Measurements from ENCODE around the gene HPCAL1. TPM values are rescaled to one million over a fixed set of nuclear protein-coding genes. Genes with fewer than 3 reads are reported as not detected.

The HPCAL1 gene
- total and polyA plus RNA-seq, 2 of the 8 experiments (the other 6 are each of a cell fraction or from before 2014, with no cell fraction given): 5.8 to 8.6 TPM

DNA sequence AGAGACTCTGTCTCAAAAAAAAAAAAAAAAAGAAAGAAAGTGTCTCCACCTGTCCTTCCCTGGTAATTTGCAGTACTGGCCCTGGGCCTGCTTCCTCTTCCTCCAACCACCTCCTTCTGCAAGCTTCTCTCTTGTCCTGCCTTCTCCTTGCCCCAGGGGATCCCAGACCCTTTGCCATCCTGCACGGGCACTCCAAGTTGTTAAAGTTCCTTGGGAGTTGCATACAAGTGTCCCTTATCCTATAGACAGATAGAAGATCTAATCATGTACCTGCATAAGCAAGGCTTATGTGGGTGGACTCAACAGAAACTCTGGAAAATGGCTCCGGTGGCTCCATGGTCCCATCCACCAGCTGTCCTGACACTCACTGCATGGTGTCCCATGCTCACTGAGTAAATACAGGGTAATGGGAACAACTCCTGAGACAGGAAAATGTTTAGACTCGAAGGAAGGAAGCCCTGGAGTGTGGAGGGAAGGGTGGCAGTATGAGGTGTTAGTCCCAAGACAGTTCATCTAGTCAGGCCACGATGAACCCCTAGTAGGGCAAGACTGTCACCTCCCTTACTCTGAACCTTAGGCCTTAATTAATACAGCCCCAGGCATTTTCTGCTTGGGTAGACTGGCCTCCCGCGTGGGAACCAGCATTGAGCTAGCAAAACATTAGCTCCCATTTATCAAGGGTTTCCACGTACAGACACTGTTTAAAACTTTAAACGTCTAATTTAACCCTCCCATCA is 128.3 kb downstream of the HPCAL1 start:
- FAIRE-seq: no peak
- Histone ChIP-seq H3K23me2 (ENCODE audit: low read depth, low read length) (peaks cover 10% of the 10 kb centered on the region), H2AK5ac (ENCODE audit: low read depth, low read length) (no peak overlapping the region), H2BK20ac (ENCODE audit: low read length) (no peak overlapping the region), H3K4me3 (ENCODE audit: extremely low read depth in 1 of 4, insufficient read depth in 2 of 4, low read depth in 3 of 4, low read length in 4 of 4) (no peak overlapping the region), H2BK15ac (ENCODE audit: low read length) (no peak overlapping the region), H2AFZ (ENCODE audit: low read length) (no peak overlapping the region), H3K4me2 (ENCODE audit: insufficient read depth in 1 of 2, low read depth in 2 of 2, low read length in 2 of 2) (no peak overlapping the region), H3K27ac (ENCODE audit: low read depth, low read length) (no peak overlapping the region), H4K8ac (ENCODE audit: extremely low read depth, insufficient read depth, low read length) (no peak overlapping the region), H3K9ac (replicated peaks in 1 of 4; ENCODE audit: extremely low read depth in 1 of 4, low read depth in 3 of 4, low read length in 3 of 4) (no peak overlapping the region), H3K79me1 (ENCODE audit: low read depth, low read length) (no peaks in the 10 kb centered on the region), H3K79me2 (ENCODE audit: control insufficient read depth in 1 of 2, insufficient read depth in 2 of 2, low read length in 2 of 2) (no peaks in the 10 kb centered on the region), H4K5ac (ENCODE audit: insufficient read length, low read depth, low read length) (no peak overlapping the region), H3K4ac (replicated peaks; ENCODE audit: insufficient read length, low read depth, low read length) (no peak overlapping the region), H3K4me1 (replicated peaks in 1 of 4; ENCODE audit: control insufficient read depth in 3 of 4, insufficient read depth in 4 of 4, low read length in 3 of 4) (peaks cover 0 to 3% (median 1%) of the 10 kb centered on the region in 4 experiments; a peak in 3 of 7 replicates), H2BK12ac (ENCODE audit: low read depth, low read length) (no peak overlapping the region), H3K9me3 (ENCODE audit: insufficient read depth in 2 of 2, low read depth in 1 of 2, low read length in 1 of 2) (no peaks in the 10 kb centered on the region), H2BK120ac (replicated peaks; ENCODE audit: low read depth, low read length) (no peak overlapping the region), H3K27me3 (replicated peaks in 1 of 4; ENCODE audit: control insufficient read depth in 3 of 4, extremely low read depth in 1 of 4, insufficient read depth in 3 of 4, low read length in 3 of 4) (peaks cover 0 to 8% (median 3%) of the 10 kb centered on the region in 4 experiments; a peak in 3 of 7 replicates), H3K23ac (ENCODE audit: insufficient read length) (no peak overlapping the region), H4K20me1 (replicated peaks in 1 of 2; ENCODE audit: control insufficient read depth in 1 of 2, insufficient read depth in 2 of 2, low read length in 2 of 2) (peaks cover 0 to 8% of the 10 kb centered on the region in 2 experiments), H3K14ac (ENCODE audit: insufficient read length) (no peak overlapping the region), H3K18ac (ENCODE audit: extremely low read depth, low read length) (no peak overlapping the region), H4K91ac (replicated peaks; ENCODE audit: insufficient read length, low read length) (no peak overlapping the region), H3K56ac (replicated peaks; ENCODE audit: insufficient read length, low read depth, low read length) (no peak overlapping the region), H2BK5ac (ENCODE audit: low read depth, low read length) (no peak overlapping the region), H3K36me3 (ENCODE audit: control insufficient read depth in 2 of 4, insufficient read depth in 4 of 4, low read length in 3 of 4) (no peaks in the 10 kb centered on the region)
- TF ChIP-seq FOSL1 (IDR thresholded peaks at IDR 0.05; ENCODE audit: insufficient read depth, low read depth, low read length) (no peak), SIX5 (IDR thresholded peaks at IDR 0.05; ENCODE audit: low read depth, low read length) (no peak), SAP30 (IDR thresholded peaks at IDR 0.05; ENCODE audit: insufficient read depth, insufficient replicate concordance, low read length) (no peak), NRF1 (IDR thresholded peaks at IDR 0.05; ENCODE audit: low read depth, low read length) (no peak)
- TF ChIP-seq, protein P1, sequence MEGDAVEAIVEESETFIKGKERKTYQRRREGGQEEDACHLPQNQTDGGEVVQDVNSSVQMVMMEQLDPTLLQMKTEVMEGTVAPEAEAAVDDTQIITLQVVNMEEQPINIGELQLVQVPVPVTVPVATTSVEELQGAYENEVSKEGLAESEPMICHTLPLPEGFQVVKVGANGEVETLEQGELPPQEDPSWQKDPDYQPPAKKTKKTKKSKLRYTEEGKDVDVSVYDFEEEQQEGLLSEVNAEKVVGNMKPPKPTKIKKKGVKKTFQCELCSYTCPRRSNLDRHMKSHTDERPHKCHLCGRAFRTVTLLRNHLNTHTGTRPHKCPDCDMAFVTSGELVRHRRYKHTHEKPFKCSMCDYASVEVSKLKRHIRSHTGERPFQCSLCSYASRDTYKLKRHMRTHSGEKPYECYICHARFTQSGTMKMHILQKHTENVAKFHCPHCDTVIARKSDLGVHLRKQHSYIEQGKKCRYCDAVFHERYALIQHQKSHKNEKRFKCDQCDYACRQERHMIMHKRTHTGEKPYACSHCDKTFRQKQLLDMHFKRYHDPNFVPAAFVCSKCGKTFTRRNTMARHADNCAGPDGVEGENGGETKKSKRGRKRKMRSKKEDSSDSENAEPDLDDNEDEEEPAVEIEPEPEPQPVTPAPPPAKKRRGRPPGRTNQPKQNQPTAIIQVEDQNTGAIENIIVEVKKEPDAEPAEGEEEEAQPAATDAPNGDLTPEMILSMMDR (IDR thresholded peaks at IDR 0.05; ENCODE audit: control extremely low read depth in 1 of 3, insufficient read depth in 1 of 3, low read depth in 1 of 3, low read length in 3 of 3): no peak
- DNase-seq (ENCODE audit: low read depth in 1 of 2, low spot score in 2 of 2): no peak
- ChIA-PET POLR2A (ENCODE audit: partially characterized antibody) (no interaction called here), CTCF (ENCODE audit: partially characterized antibody) (interaction anchor here (0.6 to 4.6 kb wide), 8 partner anchors 10 to 446 kb away, joined by 3 to 31 read pairs (median 5); no protein-coding TSS in a partner anchor)
- WGBS, 2 experiments (ENCODE audit: extremely low coverage in 1 of 2, insufficient coverage in 1 of 2, insufficient read length in 1 of 2, insufficient replicate concordance in 2 of 2, low coverage in 1 of 2, low lambda C conversion rate in 2 of 2, missing lambda C conversion rate in 1 of 2): 93% methylated on average over 8 of the region's 8 CpGs; no CpG with 5 or more reads in 1 of the 2 experiments
